HG03196 (cell line): Measurements from ENCODE around the gene RERE.
"Not testable (repeated sequence)": the region's sequence is repeated elsewhere in the genome, so short reads cannot be mapped to it uniquely, and the experiment has no call there.

ENCODE experiments used
- ATAC-seq: cut with Tn5 transposase; IDR thresholded peaks from one replicate; pipeline ENCODE4 v1.9.1; 2021; ENCODE audit not compliant: unreplicated experiment

RERE gene

DNA sequence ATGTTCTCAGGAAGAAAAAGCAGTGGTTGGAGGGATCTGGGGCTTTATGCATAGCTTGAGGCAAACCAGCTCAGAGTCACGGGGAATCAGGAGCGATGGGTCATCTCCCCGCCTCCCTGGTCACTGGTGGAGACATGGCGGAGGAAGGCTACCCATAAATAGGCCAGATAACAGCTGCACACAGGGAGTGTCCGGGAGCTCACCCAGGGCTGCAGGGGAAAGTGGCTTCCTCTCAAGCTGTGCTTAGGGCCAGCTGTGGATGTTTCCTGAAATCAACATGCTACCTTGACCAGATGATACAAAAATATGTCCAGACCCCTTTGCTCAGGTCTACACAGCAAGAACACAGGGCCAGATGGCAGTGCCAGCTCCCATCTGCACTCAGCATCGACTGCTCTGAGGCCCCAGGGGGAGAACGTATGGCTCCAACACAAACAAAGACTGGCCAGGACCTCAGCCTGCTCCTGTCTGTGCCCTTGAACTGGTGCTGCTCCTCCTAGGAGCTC is 27.1 kb upstream of the RERE start:
- no peak for ATAC-seq

DNA sequence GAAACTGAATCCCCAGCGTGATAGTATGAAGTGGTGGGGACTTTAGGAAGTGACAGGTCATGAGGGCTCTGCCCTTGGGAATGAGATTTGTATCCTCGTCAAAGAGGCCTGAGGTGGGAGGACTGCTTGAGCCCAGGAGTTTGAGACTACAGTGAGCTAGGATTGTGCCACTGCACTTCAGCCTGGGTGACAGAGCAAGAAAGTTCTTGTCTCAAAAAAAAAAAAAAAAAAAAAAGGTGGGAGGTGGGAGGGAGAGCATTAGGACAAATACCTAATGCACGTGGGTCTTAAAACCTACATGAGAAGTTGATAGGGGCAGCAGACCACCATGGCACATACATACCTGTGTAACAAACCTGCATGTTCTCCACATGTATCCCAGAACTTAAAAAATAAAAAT is 24.0 kb upstream of the RERE start:
- ATAC-seq: no peak

DNA sequence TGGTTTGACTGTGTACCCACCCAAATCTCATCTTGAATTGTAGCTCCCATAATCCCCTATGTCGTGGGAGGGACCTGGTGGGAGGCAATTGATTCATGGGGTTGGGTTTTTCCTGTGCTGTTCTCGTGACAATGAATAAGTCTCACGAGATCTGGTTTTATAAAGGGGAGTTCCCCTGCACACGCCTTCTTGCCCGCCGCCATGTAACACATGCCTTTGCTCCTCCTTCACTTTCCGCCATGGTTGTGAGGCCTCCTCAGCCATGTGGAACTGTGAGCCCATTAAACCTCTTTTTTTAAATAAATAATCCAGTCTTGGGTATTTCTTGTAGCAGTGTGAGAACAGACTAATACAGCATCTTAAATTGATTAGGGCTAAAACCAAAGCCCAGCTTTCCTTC is 22.6 kb upstream of the RERE start:
- no peak for ATAC-seq

DNA sequence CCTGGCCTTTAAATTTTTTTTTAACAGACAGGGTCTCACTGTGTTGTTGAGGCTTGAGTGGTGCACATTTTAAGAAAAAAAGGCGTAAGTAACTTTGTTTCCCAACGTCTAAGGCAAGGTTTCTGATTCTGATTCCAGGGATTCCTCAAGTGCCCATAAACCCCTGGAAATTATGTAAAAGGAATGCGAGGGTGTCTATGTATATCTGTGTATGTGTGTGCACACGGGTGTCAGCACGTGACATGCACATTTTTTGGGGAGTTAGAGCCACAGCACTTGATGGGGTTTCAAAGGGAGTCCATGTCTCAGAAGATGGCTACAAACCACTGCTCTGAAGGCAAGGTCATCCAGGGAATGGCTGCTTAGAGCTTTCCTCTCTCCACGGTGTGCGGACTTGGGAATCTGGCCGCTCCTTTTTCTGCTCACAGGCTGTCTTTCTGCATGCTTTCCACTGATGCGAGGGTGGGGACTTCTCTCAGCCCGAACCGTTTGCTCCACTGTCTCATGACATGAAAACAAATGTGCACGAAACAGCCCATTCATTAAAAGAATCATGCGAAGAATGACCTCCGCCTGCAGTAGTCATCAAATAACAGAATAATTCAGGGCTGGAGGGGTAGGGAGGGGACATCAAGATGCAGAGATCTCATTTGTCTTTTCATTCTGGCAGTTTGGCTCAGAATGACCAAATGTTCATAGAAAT is 18.7 kb upstream of the RERE start:
- ATAC-seq: no peak

DNA sequence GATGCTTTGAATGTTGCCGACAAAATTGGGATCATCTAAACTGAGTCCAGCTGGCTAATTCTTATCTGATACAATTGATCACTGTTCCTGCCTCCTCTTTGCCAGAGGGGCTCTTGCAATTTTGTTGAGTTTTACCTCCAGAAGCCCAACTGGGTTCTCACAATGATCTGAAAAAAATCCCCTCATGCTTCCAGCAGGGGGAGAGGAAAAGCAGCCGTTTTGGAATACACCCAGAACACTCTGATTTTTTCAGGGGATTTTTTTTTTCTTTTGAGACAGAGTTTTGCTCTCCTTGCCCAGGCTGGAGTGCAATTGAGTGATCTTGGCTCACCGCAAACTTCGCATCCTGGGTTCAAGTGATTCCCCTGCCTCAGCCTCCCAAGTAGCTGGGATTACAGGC is 13.9 kb upstream of the RERE start:
- no peak for ATAC-seq

DNA sequence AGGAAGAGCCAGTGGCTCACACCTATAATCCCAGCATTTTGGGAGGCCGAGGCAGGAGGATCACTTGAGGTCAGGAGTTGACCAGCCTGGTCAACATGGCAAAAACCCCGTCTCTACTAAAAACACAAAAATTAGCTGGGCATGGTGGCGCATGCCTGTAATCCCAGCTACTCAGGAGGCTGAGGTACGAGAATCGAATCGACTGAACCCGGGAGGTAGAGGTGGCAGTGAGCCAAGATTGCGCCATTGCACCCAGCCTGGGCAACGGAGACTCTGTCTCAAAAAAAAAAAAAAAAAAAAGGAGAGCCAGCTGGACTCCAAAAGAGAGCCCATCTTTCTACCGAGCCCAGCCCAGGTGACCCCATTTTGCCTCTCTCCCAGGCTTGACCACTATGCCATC is 13.3 kb upstream of the RERE start:
- ATAC-seq: not testable (repeated sequence)

DNA sequence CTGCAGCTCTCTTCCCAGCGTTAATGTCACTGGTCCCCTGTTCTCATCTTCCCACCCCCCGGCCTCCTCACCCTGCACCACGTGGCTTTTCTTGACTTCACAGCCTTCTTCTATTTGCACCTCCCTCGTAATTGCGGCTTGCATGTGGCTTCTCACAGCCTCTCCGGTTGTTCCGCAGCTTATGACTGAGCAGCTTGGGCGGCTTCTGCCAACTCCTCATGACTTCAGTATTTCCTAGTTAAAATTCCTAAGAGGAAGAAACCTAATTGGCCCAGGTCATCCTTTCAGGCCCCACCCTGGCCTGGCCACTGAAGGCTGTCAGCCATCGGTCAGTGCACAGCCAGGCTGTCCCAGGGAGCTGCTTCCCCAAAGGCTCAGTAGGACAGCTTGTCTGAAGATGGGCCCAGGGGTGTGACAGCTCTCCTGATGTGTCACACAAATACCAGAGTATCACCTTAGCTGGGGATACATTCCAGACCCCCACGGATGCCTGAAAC is 8.6 kb upstream of the RERE start:
- no peak for ATAC-seq

DNA sequence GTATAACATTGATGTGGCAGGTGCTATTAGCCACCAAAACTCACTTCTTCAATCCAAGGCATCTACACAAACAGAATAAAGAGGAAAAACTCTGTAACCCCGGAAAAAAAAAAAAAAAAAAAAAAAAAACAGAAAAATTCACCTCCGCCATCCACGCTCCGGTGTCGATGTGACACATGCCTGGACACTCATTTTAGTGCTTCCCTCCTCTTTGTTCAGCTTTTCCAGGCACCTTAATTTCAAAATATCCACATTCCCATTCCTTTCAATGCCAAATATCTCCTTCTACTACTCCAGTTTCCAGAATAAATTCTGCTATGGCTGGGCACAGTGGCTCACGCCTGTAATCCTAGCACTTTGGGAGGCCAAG is 5.8 kb upstream of the RERE start:
- ATAC-seq: no peak

DNA sequence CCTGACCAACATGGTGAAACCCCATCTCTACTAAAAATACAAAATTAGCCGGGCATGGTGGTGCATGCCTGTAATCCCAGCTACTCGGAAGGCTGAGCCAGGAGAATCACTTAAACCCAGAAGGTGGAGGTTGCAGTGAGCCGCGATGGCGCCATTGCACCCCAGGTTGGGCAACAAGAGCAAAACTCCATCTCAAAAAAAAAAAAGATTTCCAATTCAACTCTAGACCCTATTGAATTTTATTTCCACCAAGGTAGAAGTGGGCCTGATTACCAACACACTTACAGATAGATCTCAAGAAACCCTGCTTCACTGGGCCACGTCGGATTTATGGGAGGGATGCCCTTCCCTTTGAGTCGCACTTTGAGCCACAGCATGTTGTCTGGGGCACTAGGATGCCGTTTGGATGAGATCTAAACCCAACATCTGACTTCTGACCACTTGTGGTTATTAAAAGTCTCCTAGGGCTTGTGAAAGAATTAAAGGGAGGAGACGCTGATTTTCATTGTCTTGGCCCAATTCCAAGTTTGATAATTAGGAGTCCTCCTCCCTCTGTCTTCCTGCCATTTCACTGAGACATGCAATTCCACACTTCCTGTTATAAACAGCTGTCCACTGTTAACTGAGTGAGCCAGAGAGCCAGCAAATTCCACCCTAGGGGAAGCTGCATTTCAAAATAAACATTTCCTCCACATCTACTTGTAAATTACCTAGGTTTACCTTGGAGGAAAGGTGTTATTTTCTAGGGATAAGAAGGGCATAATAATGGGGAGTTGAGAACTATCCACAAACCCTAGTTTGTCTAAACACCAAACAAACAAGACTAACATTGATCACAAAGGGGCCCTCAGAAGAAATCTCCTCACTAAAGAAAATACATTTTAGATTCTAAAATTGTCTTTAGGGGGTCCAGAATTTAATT is 5.2 kb upstream of the RERE start:
- ATAC-seq: no peak

DNA sequence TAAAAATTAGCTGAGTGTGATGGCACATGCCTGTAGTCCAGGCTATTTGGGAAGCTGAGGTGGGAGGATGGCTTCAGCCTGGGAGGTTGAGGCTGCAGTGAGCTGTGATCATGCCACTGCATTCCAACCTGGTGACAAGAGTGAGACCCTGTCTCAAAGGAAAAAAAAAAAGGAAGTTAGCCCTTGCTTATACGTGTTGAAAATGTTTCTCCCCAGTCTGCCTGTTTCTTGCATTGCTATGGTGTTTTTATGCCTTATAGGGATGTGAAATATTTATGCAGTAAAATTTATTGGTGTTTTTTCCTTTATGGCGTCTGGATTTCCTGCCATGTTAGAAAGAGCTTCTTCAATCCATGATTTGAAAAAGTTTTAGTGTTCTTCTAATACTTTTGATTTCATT is 3.6 kb upstream of the RERE start:
- ATAC-seq: no peak

DNA sequence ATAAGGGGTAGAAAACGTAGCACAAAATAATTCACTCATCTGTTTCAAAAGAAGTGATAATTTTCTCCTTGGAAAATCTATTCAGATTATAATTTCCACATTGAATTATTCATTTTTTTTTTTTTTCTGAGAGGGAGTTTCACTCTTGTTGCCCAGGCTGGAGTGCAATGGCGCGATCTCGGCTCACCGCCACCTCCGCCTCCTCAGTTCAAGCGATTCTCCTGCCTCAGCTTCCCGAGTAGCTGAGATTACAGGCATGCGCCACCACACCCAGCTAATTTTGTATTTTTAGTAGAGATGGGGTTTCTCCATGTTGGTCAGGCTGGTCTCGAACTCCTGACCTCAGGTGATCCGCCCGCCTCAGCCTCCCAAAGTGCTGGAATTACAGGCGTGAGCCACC is 1.3 kb upstream of the RERE start:
- not testable (repeated sequence) for ATAC-seq

DNA sequence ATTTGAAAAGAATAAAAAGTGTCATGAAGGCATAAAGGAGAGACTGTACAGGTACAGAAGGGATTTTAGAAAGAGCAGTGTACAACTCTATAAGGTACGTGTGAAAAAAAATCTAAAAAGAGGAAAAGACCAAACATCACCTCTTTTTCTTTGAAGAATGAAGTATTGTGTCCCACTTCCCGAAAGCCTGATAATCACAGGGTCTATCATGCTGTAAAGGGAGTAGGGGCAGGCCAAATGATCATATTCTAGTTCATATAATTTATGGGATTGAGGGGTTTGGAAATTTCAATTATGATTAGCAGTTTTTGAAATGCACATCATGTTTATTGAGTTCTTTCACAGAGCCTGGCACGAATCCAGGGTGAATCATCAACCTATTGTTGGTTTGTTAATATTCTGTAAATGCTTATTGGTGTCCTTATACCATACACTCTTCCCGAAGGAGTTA is 910 bp upstream of the RERE start:
- ATAC-seq: no peak

DNA sequence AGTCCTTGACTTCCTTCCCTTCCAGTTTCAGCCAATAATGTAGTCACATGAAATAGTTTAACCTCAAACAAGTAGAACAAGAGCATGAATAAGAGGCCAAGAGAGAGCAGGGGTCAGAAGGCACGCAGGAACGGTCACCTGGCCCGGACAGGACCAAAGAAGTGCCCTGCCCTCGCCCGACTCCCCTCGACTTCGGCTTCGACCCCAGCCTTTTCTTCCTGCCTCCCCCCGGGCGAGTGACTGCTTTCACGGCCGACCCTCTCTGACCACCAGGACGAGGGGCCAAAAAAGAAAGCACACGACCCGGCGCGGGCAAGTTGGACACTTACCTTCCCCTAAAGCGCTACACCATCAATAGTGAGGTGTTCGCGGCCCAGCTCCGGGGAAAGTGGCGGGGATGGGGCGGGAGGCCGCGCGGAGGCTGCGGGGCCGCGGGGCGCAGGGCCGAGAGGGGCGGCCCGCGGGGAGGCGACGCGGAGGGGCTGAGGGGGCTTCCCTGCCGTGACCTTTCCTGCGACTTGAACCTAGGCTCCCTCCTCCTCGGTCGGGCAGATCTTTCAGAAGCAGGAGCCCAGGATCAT is 519 bp downstream of the RERE start:
- no peak for ATAC-seq

DNA sequence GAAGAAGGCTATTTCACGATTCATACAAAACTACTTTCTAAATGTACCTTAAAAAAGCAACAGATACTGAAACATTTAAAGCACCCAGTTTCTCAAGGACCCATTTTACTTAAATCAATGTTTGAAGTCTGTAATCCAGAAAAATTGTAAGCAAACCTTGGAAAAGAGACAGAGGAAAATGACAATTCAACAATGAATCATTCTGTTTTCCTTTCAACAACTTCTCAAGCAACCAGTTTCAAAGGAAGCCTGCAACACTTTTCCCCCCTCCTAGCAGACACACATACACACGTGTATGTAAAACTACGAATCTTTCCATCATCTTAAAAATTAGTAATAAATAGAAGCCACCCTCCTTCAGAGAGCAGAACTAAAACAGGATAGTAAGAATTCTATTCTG is 1.2 kb downstream of the RERE start:
- ATAC-seq: no peak

DNA sequence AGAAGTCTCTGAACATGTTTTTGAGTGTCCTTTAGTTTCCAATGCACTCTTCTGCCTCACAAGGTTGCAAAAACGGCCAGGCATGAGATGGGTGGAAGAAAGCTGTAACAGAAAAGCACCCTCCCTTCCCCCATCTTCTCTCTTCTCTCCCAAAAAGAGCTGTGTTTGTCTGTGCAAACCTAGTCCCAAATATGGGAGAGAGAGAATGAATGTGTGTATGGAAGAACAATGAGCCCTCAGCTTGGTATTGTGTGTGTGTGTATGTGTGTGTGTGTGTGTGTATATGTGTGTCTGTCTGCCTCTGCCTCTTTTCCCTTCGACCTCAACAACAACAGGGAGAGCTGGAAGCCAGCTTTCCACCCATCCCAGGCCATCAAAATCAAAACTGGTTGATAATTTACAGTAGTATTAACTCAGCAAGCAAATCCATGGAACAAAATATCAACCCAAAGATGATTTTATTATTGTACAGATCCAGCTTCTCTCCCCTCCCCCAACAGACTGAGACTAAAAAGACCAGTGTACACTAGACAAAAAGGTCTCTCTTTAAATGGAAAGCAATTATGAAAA is 1.8 kb downstream of the RERE start:
- no peak for ATAC-seq

DNA sequence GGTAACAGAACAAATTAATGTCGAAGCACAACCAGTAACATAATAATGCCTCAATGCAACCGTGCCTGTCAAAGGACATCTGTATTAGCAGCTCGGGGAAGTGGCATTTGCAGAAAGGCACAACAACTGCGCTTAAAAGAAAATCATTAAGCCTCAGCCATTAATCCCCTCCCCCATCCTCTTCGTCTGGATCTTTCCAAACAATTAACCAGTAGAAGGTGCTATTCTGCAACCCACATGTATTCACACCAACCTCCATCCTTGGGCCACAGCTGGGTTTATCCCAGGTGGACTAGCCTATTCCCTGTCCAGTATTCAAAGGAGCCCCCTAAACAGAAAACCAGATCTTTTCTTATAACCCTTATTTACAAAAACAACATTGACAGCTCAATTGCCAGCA is 2.6 kb downstream of the RERE start:
- ATAC-seq: no peak

DNA sequence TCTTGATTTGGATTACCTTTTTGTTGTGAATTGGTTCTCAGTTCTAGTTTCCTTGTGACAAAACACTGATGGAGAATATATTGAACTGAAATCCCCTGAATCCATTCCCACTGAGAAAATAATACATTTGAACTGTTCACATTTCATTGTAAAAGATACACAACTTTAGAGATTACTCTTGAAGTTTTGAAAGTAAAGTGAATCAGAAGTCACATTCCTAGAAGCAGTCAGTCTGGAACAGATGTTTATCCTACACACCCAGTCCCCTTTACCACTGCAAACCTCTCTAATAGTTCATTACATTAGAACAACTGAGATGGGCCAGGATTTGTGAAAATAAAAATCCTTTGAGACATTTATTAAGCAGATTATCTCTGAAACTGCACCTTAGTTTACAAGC is 3.4 kb downstream of the RERE start:
- no peak for ATAC-seq

DNA sequence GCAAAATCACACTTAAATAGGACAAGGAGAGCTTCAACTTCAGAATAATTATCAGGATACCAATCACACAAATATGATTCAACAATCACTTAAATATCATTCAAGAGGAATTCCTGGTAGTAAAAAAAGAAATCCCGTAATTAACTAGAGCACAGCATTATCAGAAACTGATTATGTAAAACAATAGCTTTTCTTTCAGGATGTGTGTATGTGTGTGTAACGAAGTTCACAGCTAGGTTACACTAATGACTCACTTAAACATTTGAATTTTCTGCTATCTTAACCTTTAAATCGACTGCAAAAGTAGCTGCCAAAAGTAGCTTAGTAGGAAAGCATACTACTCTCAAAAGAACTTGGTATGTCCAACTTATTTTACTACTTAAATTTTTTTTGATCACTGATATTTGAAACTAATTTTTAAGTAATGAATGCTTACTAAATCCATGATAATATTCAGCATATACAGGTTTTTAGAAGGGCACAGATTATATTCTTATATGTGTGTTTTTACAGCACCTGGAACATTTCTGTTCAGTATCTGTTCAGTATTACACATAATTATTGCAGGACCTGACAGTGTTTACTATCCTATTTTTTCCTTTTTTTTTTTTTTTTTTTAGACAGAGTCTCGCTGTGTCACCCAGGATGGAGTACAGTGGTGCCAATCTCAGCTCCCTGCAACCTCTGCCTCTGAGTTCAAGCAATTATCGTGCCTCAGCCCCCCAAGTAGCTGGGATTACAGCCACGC is 4.2 kb downstream of the RERE start:
- no peak for ATAC-seq

DNA sequence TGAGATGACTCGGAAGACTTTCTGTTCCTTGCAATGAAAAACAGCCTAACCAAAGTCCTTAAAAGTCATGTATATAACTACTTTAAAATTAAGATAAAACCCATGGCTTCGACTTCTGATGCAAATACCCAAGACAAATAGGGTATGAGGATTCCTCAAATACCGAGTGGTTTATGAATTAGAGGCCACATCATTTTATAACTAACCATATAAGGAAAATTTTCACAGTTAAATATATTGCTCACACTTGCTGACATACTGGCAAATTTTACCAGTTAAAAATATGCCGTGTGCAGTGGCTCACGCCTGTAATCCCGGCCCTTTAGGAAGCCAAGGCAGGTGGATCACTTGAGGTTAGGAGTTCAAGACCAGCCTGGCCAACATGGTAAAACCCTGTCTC is 5.4 kb downstream of the RERE start:
- no peak for ATAC-seq

DNA sequence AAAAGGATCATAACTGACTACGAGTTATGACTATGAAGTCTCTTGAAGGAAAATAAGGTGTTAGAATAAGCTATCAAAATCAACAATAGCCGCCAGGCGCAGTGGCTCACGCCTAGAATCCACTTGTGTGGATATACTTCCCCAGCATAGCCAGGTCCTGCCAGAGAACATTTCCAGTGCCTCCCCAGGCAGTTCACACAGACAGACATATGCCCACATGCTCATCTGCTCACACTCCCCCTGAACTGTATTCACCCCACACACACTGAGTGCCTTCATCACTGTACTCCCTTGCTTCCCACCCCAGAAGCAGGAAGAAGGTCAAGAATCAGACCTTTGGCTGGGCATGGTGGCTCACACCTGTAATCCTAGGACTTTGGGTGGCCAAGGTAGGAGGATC is 6.5 kb downstream of the RERE start:
- ATAC-seq: no peak

DNA sequence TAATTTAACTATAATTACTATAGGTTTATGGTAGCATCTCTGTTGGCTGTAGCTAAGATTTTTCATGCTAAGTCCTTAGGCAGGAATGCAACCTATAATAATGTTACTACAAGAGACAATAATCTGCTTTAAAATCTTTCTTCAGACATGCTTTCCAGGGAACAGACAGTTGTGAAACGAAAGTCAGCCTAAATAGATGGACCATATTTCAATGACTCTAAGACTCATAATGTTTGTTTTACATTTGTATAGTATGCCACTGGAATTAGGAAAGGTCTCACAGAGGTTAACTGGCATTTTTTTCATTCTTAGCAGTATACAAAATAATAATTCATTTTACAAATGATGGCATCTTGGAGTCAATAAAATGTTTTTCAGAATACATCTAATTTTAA is 8.1 kb downstream of the RERE start:
- no peak for ATAC-seq
